Measurements from ENCODE around the gene CADM1.

Gene CADM1

DNA sequence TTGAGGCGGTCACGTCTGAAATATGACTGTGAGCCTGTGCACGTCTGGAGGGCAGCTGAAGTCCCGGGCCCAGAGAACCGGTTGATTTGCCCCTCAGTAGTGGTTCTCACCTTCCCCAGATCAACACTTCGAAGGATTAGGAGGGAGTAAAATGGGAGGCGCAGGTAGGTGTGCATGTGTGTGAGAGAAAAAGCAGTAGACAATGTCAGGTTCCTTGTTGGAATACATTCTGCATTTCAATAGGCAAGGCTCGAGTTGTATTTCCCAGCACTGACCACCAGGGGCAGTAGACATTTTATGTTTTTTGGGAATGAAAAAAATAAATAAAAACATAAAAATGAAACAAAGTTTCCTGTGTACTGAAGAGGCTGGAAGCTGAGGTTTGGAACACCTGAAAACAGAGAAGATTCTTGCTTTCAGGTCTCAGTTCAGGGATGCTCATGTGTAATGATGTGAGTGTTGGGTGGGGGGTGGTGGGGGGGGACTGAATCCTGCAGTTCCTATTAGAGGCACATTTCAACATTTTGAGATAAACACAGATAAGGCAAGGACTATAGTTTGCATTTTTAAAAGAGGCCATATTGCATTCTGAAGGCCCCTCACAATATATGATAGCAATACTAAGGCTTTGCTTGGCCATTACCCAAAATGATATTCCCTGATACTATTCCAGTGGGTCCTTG is 333.9 kb downstream of the CADM1 start:
- Histone ChIP-seq H3K27me3 (ENCODE audit: insufficient read depth, low read length, poor library complexity) (peaks cover under 1% of the 10 kb centered on the region), H4K20me1 (ENCODE audit: insufficient read depth, low read length) (no peaks in the 10 kb centered on the region), H2AFZ (ENCODE audit: low read depth, low read length) (no peak overlapping the region), H3K4me2 (ENCODE audit: insufficient read depth, low read length) (no peak overlapping the region), H3K36me3 (ENCODE audit: insufficient read depth, low read length) (no peaks in the 10 kb centered on the region), H3K27ac (ENCODE audit: low read length) (no peak overlapping the region), H3K9me3 (ENCODE audit: insufficient read depth, low read length, severe bottlenecking) (no peaks in the 10 kb centered on the region), H3K79me2 (ENCODE audit: insufficient read depth, low read length) (no peaks in the 10 kb centered on the region), H3K9ac (ENCODE audit: low read depth, low read length) (no peak overlapping the region), H3K4me1 (ENCODE audit: insufficient read depth, low read length) (no peaks in the 10 kb centered on the region), H3K4me3 (ENCODE audit: low read depth in 1 of 2, low read length in 2 of 2) (no peak overlapping the region)
- TF ChIP-seq, protein P1, sequence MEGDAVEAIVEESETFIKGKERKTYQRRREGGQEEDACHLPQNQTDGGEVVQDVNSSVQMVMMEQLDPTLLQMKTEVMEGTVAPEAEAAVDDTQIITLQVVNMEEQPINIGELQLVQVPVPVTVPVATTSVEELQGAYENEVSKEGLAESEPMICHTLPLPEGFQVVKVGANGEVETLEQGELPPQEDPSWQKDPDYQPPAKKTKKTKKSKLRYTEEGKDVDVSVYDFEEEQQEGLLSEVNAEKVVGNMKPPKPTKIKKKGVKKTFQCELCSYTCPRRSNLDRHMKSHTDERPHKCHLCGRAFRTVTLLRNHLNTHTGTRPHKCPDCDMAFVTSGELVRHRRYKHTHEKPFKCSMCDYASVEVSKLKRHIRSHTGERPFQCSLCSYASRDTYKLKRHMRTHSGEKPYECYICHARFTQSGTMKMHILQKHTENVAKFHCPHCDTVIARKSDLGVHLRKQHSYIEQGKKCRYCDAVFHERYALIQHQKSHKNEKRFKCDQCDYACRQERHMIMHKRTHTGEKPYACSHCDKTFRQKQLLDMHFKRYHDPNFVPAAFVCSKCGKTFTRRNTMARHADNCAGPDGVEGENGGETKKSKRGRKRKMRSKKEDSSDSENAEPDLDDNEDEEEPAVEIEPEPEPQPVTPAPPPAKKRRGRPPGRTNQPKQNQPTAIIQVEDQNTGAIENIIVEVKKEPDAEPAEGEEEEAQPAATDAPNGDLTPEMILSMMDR (IDR thresholded peaks at IDR 0.05; ENCODE audit: borderline replicate concordance, extremely low read depth, low read length, poor library complexity, severe bottlenecking), result peak; percentile 77
- TF ChIP-seq EZH2 (IDR thresholded peaks at IDR 0.05; ENCODE audit: borderline replicate concordance, low read depth, low read length, severe bottlenecking), result no peak
- DNase-seq (peak; percentile 28), ATAC-seq (ENCODE audit: insufficient read depth, low read depth) (no peak)

DNA sequence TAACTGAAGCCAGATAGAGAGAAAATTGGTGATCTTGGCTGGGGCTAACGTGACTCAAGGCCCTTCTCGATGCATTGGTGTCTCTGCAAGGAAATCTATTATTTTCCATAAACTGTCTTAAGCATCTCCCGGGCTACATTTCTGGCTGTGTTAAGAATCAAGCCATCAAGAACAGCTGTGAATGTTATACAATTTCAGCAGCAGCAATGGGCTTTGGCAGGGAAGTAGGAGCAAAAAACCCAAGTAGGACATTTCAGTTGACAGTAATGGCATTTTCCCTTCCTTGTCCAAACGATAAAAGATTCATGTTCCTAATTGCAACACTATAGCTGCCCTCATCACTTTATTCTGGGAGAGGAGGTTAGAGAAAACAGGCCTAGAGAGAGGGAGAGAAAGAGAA is 335.0 kb downstream of the CADM1 start:
- H3K79me2 ChIP-seq (ENCODE audit: insufficient read depth, low read length), result no peaks in the 10 kb centered on the region
- no peak overlapping the region for H3K9ac ChIP-seq (ENCODE audit: low read depth, low read length)
- H3K9me3 ChIP-seq (ENCODE audit: insufficient read depth, low read length, severe bottlenecking), result no peaks in the 10 kb centered on the region
- no peak for TF ChIP-seq EZH2 (IDR thresholded peaks at IDR 0.05; ENCODE audit: borderline replicate concordance, low read depth, low read length, severe bottlenecking)
- TF ChIP-seq, protein P1 (IDR thresholded peaks at IDR 0.05; ENCODE audit: borderline replicate concordance, extremely low read depth, low read length, poor library complexity, severe bottlenecking), result no peak
- H3K36me3 ChIP-seq (ENCODE audit: insufficient read depth, low read length), result no peaks in the 10 kb centered on the region
- no peaks in the 10 kb centered on the region for H4K20me1 ChIP-seq (ENCODE audit: insufficient read depth, low read length)
- DNase-seq (no peak), ATAC-seq (ENCODE audit: insufficient read depth, low read depth) (no peak)
- H3K27ac ChIP-seq (ENCODE audit: low read length), result no peak overlapping the region
- no peaks in the 10 kb centered on the region for H3K4me1 ChIP-seq (ENCODE audit: insufficient read depth, low read length)
- peaks cover 7% of the 10 kb centered on the region for H3K27me3 ChIP-seq (ENCODE audit: insufficient read depth, low read length, poor library complexity)
- H3K4me3 ChIP-seq (ENCODE audit: low read depth in 1 of 2, low read length in 2 of 2), result no peak overlapping the region
- H2AFZ ChIP-seq (ENCODE audit: low read depth, low read length), result no peak overlapping the region
- no peak overlapping the region for H3K4me2 ChIP-seq (ENCODE audit: insufficient read depth, low read length)

DNA sequence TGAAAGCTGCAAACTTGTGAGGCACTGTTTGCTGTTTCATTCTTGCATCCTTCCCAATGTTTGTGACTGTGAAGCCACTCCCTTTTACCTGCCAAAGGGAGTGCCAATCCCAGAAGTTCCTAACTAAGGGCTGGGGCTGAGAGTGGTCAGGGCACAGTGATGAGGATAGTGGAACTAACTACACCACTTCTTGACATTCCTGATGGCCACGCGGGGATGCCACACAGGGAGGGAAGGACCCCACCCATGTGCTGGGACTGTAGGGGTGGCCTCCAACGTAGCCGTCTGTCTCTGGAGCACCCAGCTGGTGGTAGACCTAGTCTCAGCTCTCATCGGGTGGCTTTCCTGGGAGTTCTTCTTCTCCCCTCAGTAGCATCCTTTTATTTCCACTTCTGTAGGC is 335.5 kb downstream of the CADM1 start:
- H3K9me3 ChIP-seq (ENCODE audit: insufficient read depth, low read length, severe bottlenecking), result no peaks in the 10 kb centered on the region
- H3K9ac ChIP-seq (ENCODE audit: low read depth, low read length), result no peak overlapping the region
- ATAC-seq (ENCODE audit: insufficient read depth, low read depth) (no peak), DNase-seq (no peak)
- H3K27me3 ChIP-seq (ENCODE audit: insufficient read depth, low read length, poor library complexity), result peaks cover 7% of the 10 kb centered on the region
- H3K27ac ChIP-seq (ENCODE audit: low read length), result no peak overlapping the region
- H4K20me1 ChIP-seq (ENCODE audit: insufficient read depth, low read length), result no peaks in the 10 kb centered on the region
- no peak overlapping the region for H2AFZ ChIP-seq (ENCODE audit: low read depth, low read length)
- TF ChIP-seq, protein P1 (IDR thresholded peaks at IDR 0.05; ENCODE audit: borderline replicate concordance, extremely low read depth, low read length, poor library complexity, severe bottlenecking), result no peak
- no peak for TF ChIP-seq EZH2 (IDR thresholded peaks at IDR 0.05; ENCODE audit: borderline replicate concordance, low read depth, low read length, severe bottlenecking)
- H3K4me3 ChIP-seq (ENCODE audit: low read depth in 1 of 2, low read length in 2 of 2), result no peak overlapping the region
- no peaks in the 10 kb centered on the region for H3K79me2 ChIP-seq (ENCODE audit: insufficient read depth, low read length)
- no peaks in the 10 kb centered on the region for H3K36me3 ChIP-seq (ENCODE audit: insufficient read depth, low read length)
- no peaks in the 10 kb centered on the region for H3K4me1 ChIP-seq (ENCODE audit: insufficient read depth, low read length)
- H3K4me2 ChIP-seq (ENCODE audit: insufficient read depth, low read length), result no peak overlapping the region

Data from DND-41 (cell line).